Measurements from ENCODE around the gene LEMD1.

Gene LEMD1

DNA sequence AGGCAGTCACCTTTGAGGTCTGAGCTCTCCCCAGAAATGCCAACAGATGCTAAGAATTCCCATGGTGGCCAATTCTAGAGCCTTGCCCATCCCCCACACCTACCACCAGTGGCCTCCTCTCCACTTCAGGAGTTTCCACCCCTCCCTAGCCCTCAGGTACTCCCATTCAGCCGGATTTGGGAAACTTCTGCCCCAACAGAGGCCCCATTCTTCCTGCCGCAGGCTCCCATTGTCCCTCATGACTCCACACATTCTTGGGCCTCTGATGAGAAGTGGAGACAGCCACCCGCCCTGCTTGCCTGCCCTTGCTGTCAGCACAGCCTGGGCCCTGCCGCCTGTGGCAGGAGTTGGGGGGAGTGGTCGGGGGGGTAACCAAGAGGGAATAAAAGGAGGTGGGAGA is 29.3 kb upstream of the LEMD1 start:
- TF ChIP-seq GATA2 (IDR thresholded peaks at IDR 0.05; ENCODE audit: low read depth, low read length): no peak
- no peak for TF ChIP-seq GATA3 (IDR thresholded peaks at IDR 0.05; ENCODE audit: low read depth, low read length)

DNA sequence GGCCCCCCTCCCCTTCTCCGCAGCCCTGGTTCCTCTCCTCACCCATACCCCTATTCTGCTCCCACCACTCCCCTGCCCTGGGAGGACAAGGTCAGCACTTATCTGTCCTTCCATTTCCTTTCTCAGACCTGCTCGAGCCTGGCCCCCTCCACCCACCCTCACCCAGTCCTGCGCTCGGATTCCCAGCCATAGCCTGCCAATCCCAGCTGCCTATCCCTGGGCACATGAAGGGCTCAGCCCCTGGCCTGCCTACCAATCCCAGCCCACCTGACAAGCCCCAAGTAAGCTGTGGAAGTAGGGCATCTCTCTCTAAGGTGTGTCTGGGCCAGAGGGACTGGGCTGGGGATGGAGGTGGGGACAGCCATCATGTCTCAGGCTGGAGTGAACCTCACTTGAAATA is 28.6 kb upstream of the LEMD1 start:
- TF ChIP-seq GATA2 (IDR thresholded peaks at IDR 0.05; ENCODE audit: low read depth, low read length) (no peak), GATA3 (IDR thresholded peaks at IDR 0.05; ENCODE audit: low read depth, low read length) (no peak)

- TF ChIP-seq GATA3 (IDR thresholded peaks at IDR 0.05; ENCODE audit: low read depth, low read length) (no peak), GATA2 (IDR thresholded peaks at IDR 0.05; ENCODE audit: low read depth, low read length) (no peak)
Observed at GRCh38 chr1:205449750-205450443, 28.0 kb upstream of the LEMD1 start.

GRCh38 chr1:205449254-205449749 is 27.4 kb upstream of the LEMD1 start:
- TF ChIP-seq GATA2 (IDR thresholded peaks at IDR 0.05; ENCODE audit: low read depth, low read length) (no peak), GATA3 (IDR thresholded peaks at IDR 0.05; ENCODE audit: low read depth, low read length) (no peak)

GRCh38 chr1:205448540-205449253 is 26.8 kb upstream of the LEMD1 start:
- TF ChIP-seq GATA2 (IDR thresholded peaks at IDR 0.05; ENCODE audit: low read depth, low read length): no peak
- TF ChIP-seq GATA3 (IDR thresholded peaks at IDR 0.05; ENCODE audit: low read depth, low read length): no peak

DNA sequence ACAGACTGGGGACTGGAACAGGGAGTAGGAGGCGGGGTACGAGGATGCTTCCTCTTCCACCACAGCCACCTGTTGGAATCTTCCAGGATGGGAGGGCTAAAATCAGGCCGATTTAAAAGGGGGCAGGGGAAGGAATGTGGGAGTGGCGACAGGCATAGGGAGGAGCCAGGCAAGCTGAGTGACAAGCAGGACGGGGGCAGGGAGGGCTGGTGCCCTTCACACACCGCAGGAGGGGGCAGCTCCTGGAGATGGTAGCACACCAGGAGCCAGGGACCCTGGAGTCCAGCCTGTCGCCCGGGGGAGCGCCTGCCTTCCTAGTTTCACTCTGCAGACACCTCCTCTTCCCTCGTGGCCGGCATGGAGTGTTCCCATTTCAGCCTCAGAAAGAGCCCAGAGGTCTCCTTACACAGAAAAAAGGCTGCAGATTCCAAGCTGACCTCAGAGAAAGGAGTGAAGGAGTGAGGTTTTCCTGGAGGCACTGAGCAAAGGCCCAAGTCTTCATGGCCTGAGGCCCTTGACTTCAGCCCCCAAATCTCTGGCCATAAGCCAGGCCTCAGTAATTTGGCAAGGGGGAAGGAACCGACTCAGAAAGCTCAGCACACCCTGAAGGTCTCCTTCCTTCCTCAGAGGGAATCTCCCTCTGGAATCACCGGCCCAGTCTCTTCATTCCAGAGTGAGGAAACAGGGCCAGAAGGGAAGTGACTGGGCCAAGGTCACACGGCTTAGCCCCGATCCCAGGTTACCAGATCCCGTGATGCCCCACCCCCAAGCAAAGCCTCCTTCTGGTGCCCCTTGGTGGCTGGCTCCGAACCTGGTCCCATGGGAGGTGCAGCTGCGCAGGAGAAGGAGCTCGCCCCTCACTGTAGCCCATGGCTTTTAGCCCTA is 25.8 kb upstream of the LEMD1 start:
- TF ChIP-seq GATA3 (IDR thresholded peaks at IDR 0.05; ENCODE audit: low read depth, low read length) (no peak), GATA2 (IDR thresholded peaks at IDR 0.05; ENCODE audit: low read depth, low read length) (no peak)

DNA sequence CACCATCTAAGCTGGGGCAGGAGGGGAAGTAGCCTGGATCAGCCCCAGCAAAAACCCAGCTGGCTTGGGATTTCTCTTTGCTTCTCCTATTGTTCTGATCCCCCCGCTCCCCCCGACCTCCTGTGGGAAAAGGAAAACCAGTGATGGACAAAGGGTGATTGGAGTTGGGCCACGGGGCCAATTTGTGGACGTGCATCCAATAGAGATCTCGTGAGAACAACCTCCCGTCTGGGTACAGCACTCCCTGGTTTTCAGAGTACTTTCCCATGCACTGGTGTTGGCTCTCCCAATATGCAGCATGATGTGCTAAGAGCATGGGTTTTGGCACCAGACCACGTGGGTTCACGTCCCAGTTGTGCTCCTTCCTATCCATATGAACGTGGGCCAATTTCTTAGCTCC is 25.0 kb upstream of the LEMD1 start:
- no peak for TF ChIP-seq GATA2 (IDR thresholded peaks at IDR 0.05; ENCODE audit: low read depth, low read length)
- no peak for TF ChIP-seq GATA3 (IDR thresholded peaks at IDR 0.05; ENCODE audit: low read depth, low read length)

- TF ChIP-seq GATA3 (IDR thresholded peaks at IDR 0.05; ENCODE audit: low read depth, low read length) (no peak), GATA2 (IDR thresholded peaks at IDR 0.05; ENCODE audit: low read depth, low read length) (no peak)
Observed at GRCh38 chr1:205445646-205445935, 23.7 kb upstream of the LEMD1 start.

GRCh38 chr1:205444931-205445645 is 23.2 kb upstream of the LEMD1 start:
- TF ChIP-seq GATA3 (IDR thresholded peaks at IDR 0.05; ENCODE audit: low read depth, low read length): no peak
- TF ChIP-seq GATA2 (IDR thresholded peaks at IDR 0.05; ENCODE audit: low read depth, low read length): no peak

DNA sequence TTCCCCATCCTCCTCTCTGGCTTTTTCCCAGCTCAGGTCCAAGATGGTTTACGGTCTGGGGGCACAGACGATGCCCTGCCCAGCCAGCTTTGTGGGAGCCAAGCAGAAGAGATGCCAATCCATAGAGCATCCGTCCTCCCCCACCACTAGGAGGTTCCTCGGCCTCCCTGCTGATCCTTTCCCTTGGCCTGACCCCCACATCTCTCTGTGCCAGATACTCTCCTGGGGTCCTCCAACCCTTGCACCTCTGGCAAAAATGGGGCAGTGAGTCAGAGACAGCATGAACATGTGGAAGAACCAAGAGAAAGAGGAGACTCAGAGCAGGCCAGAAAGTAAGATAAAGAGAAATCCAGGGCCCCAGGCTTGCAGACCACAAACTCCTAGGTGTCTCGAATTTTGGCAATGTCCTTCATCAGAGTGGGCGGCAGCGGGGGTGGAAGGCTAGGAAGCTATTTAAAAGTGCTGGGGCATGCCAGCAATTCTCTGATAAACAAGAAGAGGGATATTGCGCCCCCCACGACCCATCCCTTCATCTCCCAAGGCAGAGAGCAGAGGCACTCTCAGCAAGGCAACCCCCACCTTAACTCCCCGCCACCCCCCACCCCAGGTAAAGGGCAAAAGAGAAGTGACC is 22.6 kb upstream of the LEMD1 start:
- TF ChIP-seq GATA2 (IDR thresholded peaks at IDR 0.05; ENCODE audit: low read depth, low read length): no peak
- TF ChIP-seq GATA3 (IDR thresholded peaks at IDR 0.05; ENCODE audit: low read depth, low read length): no peak

GRCh38 chr1:205443585-205444299 is 21.9 kb upstream of the LEMD1 start:
- TF ChIP-seq GATA3 (IDR thresholded peaks at IDR 0.05; ENCODE audit: low read depth, low read length) (no peak), GATA2 (IDR thresholded peaks at IDR 0.05; ENCODE audit: low read depth, low read length) (no peak)

DNA sequence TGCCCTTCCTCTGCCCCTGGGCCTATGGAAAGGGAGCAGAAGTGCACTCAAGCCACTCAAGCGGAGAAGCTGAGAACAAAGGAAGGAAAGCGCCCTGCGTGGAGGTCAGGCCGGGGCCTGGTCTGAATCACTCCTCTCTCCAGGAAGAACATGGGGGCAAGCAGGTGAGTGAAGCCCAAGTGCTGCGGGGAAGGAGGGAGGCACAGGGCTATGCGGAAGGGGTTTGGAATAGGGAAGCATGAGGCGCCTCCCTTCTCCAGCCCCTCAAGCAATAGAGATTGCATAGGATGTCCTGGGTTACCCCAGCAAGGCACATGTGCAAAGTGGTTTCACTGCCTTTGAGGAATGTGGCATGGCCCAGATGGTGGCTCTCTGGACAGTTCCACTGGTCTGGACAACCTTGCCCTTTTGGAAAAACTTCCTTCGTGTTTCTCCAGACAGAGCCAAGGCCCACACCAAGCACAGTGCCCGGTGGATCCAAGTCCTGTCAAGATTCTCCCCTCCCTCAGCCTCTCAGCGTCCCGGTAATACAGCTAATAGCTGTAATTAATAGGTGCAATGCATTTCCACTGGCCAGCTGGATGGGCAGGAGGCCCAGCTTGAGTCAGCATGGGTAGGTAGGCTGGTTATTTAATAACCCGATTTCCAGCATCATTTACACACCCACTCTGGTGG is 20.3 kb upstream of the LEMD1 start:
- TF ChIP-seq GATA3 (IDR thresholded peaks at IDR 0.05; ENCODE audit: low read depth, low read length) (no peak), GATA2 (IDR thresholded peaks at IDR 0.05; ENCODE audit: low read depth, low read length) (no peak)

Measured in SH-SY5Y (cell line).